PFSK-1 (cell line): Measurements from ENCODE around the gene SERPINH1.
A peak's percentile ranks its signal among the peaks of the same experiment; 100 is the strongest.

Experiments
- FOXP2 ChIP-seq: optimal IDR thresholded peaks from 2 replicates; pipeline ENCODE3; 2011; ENCODE audit warnings: borderline replicate concordance, control low read depth, inconsistent platforms; ENCODE audit not compliant: insufficient read depth; ENCODE audit errors: extremely low read length, extremely low read depth
- POLR2AphosphoS5 ChIP-seq: IDR thresholded peaks from 2 replicates; pipeline ENCODE4 v1.6.1; 2012; ENCODE audit warnings: low read depth, mild to moderate bottlenecking, control low read depth, low read length, moderate library complexity
- SIN3A ChIP-seq: IDR thresholded peaks from 2 replicates; pipeline ENCODE4 v1.6.1; 2012; ENCODE audit warnings: mild to moderate bottlenecking, low read length, moderate library complexity, borderline replicate concordance; ENCODE audit not compliant: insufficient read depth
- TAF1 ChIP-seq: IDR thresholded peaks from 2 replicates; pipeline ENCODE4 v1.6.1; 2012; ENCODE audit warnings: low read length, control low read depth, borderline replicate concordance; ENCODE audit not compliant: insufficient read depth
- TF ChIP-seq, protein P1 (sequence below), 2 experiments: IDR thresholded peaks; 2 replicates each; pipeline versions ENCODE4 v1.6.1 to v1.8.0; 2011 to 2012; ENCODE audit warnings: low read depth in 2 of 2, low read length in 2 of 2, control low read depth in 1 of 2, inconsistent platforms in 1 of 2, mild to moderate bottlenecking in 1 of 2, moderate library complexity in 1 of 2; ENCODE audit not compliant: insufficient read depth in 1 of 2

The SERPINH1 gene

DNA sequence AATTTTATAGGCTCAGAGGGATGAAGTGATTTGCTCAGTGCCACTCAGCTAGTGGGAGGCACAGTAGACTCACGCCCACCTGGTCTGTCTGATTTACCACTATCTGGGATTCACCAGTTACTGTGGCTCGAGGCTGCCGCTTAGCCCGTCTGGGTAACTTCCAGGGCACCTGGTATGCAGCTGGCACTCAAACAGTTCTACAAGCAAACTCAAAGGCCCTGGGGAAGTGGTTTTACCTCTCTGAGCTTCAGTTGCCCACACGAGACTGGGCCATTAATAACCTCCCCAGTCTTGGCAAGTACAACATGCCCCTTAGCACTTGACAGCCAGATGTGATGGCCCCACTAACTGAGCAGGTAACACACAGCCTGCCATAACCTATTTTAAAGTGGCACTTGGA lies 38.9 kb upstream of the SERPINH1 start:
- TF ChIP-seq, protein P1, sequence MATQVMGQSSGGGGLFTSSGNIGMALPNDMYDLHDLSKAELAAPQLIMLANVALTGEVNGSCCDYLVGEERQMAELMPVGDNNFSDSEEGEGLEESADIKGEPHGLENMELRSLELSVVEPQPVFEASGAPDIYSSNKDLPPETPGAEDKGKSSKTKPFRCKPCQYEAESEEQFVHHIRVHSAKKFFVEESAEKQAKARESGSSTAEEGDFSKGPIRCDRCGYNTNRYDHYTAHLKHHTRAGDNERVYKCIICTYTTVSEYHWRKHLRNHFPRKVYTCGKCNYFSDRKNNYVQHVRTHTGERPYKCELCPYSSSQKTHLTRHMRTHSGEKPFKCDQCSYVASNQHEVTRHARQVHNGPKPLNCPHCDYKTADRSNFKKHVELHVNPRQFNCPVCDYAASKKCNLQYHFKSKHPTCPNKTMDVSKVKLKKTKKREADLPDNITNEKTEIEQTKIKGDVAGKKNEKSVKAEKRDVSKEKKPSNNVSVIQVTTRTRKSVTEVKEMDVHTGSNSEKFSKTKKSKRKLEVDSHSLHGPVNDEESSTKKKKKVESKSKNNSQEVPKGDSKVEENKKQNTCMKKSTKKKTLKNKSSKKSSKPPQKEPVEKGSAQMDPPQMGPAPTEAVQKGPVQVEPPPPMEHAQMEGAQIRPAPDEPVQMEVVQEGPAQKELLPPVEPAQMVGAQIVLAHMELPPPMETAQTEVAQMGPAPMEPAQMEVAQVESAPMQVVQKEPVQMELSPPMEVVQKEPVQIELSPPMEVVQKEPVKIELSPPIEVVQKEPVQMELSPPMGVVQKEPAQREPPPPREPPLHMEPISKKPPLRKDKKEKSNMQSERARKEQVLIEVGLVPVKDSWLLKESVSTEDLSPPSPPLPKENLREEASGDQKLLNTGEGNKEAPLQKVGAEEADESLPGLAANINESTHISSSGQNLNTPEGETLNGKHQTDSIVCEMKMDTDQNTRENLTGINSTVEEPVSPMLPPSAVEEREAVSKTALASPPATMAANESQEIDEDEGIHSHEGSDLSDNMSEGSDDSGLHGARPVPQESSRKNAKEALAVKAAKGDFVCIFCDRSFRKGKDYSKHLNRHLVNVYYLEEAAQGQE (IDR thresholded peaks at IDR 0.05; ENCODE audit: insufficient read depth in 1 of 2, low read depth in 2 of 2, low read length in 2 of 2): no peak
- no peak for TF ChIP-seq POLR2AphosphoS5

DNA sequence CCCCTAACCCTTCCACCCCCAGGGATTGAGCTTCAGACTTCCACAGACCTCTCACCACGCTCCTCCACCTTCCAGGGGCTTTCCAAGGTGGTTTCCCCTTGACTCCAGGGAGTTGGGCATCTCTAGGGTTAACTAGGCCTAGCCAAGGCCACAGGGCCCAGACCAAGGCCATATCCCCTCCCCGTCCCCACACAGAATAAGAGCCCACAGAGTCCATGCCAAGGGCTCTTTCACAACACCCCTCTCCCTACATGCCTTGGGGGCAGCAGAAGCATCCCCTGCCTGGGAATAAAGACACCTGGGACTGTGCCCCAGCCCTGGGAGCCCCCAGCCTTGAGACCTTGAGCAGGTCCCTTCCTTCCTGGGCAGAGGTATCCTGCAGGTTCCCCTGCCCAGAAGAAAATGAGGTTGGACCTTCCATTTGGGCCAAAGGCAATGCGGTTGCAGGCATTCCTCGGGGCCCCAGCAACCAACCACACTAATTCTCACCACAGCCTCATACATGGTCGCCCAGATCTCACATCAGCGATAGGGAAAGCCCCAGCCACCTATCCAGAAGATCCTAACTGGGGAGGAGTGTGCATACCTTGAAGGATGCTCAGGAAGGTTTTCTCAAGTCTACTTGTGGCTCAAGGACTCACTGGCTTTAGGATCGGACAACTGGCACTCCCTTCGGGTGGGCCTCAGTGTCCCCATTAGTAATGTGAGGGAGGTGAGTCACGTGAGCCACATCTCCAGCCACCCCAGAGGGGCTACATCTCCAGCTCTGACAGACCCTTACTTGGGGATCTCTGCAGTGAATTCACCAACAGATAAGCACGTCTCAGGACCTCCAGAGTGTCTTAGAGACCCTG lies 38.0 kb upstream of the SERPINH1 start:
- TF ChIP-seq, protein P1 (IDR thresholded peaks at IDR 0.05; ENCODE audit: insufficient read depth in 1 of 2, low read depth in 2 of 2, low read length in 2 of 2): no peak
- TF ChIP-seq FOXP2: no peak
- TF ChIP-seq TAF1: no peak
- no peak for TF ChIP-seq POLR2AphosphoS5
- no peak for TF ChIP-seq SIN3A

DNA sequence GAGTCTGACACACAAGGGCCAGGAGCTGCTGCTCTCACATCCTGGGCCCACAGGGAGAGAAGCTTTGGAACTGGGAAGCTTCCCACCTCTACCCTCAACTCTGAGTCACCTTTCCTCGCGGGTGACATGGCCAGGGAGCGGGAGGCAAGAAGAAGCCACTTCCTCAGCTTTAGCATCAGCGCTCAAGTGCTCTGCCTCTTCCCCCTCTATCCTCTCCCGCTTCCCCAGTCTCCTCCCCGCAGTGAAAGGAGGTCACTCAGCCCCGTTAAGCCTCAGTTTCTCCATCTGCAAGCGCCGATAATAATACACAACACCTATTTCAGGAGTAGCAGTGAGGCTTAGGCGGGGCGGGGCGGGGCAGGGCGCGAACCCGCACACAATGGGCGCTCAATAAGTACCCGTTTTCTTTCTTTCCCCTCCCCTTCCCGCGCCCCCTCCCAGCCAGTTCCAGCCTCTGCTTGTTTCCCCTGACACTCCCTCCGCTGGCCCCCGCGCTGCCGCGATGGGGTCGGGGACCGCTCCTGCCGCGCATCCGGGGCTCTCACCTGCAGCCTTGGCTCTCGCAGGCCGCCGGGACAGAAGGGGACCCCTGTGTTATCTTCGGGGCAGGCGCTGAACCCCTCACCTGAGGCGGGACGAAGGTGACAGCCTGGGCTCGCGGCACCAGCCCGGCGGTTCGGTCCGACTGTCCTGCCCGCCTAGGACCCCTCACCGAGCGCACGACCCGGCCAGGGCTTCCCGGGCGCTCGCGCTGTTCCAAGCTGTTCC lies 37.2 kb upstream of the SERPINH1 start:
- no peak for TF ChIP-seq FOXP2
- no peak for TF ChIP-seq POLR2AphosphoS5
- TF ChIP-seq SIN3A: no peak
- TF ChIP-seq, protein P1 (IDR thresholded peaks at IDR 0.05; ENCODE audit: insufficient read depth in 1 of 2, low read depth in 2 of 2, low read length in 2 of 2): no peak
- no peak for TF ChIP-seq TAF1

DNA sequence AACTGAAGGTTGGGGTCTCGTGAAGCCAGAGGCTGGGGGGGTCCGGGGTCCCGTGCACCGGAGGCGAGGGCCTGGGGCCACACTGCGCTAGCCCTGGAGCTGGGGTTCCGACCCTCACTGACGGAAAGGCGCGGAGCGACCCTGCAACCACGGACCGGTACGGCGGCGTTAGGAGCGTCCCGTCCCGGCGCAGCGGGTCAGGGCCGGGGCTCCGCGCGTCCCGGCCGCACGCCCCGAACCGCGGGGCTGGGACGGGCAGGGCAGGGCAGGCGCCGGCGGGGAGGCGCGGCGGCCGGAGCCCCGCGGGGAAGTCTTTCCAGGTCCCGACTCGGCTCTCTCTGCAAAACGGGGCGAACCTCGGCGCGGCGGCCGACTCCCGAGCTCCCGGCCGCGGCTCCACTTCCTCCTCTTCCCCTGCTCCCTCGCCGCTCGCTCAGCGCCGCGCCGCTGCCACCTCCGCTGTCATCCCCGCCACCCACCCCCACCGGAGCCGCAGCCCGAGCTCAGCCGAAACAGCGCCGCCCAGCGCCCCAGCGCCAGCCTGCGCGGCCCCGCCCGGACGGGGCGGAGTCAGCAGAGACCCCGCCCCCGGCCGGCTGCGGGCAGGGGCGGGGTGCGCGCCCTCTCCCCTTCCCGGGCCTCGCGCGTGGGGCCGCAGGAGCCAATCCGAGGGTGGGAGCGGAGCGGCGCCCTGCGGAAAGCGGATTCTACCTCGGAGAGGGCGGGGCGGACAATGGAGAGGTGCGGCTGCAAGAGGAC lies 36.4 kb upstream of the SERPINH1 start, which contains the start of gene GDPD5:
GDPD5 (minus strand) TSS at position 509 of the 759 bp plus-strand sequence. CDS start 48,206 bp downstream, outside the sequence.
- TF ChIP-seq FOXP2: peak; percentile 77
- no peak; the same call in 1 of the 2 replicates for TF ChIP-seq SIN3A
- TF ChIP-seq TAF1: peak; percentile 57; the same call in 1 of the 2 replicates
- no peak; the same call in 1 of the 2 replicates for TF ChIP-seq POLR2AphosphoS5

DNA sequence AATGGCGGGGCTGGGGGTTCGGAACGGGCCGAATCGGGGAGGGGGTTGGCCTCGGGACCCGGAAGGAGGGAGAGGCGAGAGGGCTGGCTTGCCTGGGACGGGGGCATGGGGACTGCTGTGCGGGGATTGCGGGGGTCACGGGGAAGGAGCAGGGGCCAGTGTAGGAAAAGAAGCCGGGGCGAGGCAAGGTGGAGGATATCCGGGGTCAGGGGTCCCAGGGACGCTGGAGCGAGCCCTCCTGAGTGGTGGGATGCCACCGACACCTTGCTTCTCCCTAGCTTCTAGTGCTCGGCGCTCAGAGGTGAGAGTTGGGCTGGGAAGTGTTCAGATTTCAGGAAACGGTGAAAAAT lies 35.9 kb upstream of the SERPINH1 start:
- TF ChIP-seq, protein P1 (IDR thresholded peaks at IDR 0.05; ENCODE audit: insufficient read depth in 1 of 2, low read depth in 2 of 2, low read length in 2 of 2): no peak
- no peak for TF ChIP-seq FOXP2
